Measurements from ENCODE around the gene FRMD8.

The FRMD8 gene, protein sequence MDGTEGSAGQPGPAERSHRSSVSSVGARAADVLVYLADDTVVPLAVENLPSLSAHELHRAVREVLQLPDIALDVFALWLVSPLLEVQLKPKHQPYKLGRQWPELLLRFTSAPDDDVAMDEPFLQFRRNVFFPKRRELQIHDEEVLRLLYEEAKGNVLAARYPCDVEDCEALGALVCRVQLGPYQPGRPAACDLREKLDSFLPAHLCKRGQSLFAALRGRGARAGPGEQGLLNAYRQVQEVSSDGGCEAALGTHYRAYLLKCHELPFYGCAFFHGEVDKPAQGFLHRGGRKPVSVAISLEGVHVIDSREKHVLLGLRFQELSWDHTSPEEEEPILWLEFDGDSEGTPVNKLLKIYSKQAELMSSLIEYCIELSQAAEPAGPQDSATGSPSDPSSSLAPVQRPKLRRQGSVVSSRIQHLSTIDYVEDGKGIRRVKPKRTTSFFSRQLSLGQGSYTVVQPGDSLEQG

DNA sequence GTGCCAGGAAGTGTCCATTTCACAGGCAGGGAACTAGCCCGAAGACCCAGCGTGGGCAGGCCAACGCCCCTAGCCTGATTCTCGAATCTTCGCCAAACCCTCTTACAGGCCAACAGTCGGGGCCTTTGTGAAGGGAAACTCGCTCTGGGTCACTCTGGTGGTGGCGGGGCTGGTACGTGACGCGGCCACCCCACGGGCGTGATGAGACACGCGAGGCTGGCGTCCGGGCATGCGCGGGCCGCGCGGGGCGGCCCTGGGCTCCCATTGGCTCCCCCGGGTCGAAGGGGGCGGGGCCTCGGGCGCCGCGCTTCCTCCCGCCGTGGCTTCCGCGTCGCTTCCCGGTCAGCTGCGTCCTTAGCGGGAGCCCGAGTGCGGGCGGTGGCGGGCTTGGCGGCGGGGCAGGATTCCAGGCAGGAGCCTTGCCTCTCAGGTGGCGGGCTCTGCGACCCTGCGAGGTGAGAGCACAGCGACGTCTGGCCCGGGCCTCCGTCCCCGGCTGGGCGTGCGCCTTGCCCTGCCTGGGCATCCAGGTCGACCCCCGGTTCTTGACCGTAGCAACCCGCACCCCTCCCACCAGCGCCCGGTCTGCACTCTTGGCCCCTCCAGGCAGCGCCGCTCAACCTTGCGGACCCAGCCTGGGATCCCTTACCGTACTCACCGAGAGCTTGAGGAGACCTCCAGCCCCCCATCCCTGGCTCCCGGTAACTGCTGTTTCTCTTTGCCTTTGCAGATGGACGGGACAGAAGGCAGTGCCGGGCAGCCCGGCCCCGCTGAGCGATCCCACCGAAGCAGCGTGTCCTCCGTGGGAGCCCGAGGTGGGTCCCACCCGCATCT is at the start of gene FRMD8:
FRMD8 (plus strand) TSS at position 331 of the 834 bp plus-strand sequence; CDS start at position 731, 400 bp downstream.
- peaks cover 41% of the 10 kb centered on the region for H3K4me1 ChIP-seq (ENCODE audit: insufficient read depth, low read length)
- H3K9ac ChIP-seq (ENCODE audit: low read depth, low read length) = peak within 1 kb of the TSS; percentile 70
- no peaks in the 10 kb centered on the region for H3K9me3 ChIP-seq (ENCODE audit: control insufficient read depth, insufficient read depth, low read length)
- H3K36me3 ChIP-seq (ENCODE audit: insufficient read depth, low read length) = no peaks in the 10 kb centered on the region

DNA sequence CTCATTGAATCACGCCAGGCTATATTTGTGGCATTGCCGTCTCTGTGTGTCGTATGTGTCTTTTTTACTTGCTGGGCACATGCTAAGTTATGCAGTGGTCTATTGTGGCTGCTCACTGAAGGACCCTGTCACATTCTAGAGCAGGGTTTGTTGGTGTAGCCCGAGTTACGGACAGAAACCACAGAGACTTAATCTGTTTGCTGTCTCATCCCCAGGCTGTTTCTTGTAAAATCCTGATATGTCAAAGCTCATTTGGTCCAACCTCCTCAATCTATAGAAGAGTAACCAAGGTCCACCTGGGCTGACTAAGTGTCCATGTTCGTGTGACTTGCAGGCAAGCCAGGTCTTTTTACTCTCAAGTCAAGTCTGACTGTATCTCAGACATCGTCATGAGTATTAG is 47.8 kb upstream of the FRMD8 start:
- Histone ChIP-seq H3K36me3 (ENCODE audit: insufficient read depth, low read length) (peaks cover 23% of the 10 kb centered on the region), H3K9ac (ENCODE audit: low read depth, low read length) (no peak overlapping the region), H3K9me3 (ENCODE audit: control insufficient read depth, insufficient read depth, low read length) (no peaks in the 10 kb centered on the region), H3K4me1 (ENCODE audit: insufficient read depth, low read length) (peaks cover 4% of the 10 kb centered on the region)

DNA sequence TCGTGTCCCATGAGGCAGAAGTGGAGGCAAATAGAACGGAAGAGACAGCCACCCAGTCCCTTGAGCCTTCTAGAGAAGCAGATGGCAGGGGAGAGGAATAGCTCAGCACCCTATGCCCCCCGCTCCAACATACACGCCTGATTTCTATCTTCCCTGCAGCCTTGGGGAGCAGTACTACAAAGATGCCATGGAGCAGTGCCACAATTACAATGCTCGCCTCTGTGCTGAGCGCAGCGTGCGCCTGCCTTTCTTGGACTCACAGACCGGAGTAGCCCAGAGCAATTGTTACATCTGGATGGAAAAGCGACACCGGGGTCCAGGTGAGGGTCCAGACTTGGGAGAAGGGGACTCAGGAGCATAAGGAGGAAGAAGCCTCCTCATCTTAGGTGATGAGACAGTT is 46.2 kb upstream of the FRMD8 start:
- peaks cover 2% of the 10 kb centered on the region for H3K4me1 ChIP-seq (ENCODE audit: insufficient read depth, low read length)
- no peak overlapping the region for H3K9ac ChIP-seq (ENCODE audit: low read depth, low read length)
- H3K36me3 ChIP-seq (ENCODE audit: insufficient read depth, low read length) = peaks cover 29% of the 10 kb centered on the region
- H3K9me3 ChIP-seq (ENCODE audit: control insufficient read depth, insufficient read depth, low read length) = no peaks in the 10 kb centered on the region

DNA sequence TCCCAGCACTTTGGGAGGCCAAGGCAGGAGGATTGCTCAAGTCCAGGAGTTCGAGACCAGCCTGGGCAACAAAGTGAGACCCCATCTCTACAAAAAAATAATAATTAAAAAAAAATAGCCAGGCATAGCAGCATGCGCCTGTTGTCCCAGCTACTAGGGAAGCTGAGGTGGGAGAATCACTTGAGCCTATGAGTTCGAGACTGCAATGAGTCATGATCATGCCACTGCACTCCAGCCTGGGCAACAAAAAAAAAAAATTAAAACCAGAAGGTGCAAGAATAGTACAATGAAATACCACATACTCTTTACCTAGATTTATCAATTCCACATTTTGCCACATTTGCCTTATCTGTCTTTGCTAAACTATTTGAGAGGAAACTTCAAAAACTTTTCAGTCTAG is 44.6 kb upstream of the FRMD8 start:
- no peak overlapping the region for H3K9ac ChIP-seq (ENCODE audit: low read depth, low read length)

DNA sequence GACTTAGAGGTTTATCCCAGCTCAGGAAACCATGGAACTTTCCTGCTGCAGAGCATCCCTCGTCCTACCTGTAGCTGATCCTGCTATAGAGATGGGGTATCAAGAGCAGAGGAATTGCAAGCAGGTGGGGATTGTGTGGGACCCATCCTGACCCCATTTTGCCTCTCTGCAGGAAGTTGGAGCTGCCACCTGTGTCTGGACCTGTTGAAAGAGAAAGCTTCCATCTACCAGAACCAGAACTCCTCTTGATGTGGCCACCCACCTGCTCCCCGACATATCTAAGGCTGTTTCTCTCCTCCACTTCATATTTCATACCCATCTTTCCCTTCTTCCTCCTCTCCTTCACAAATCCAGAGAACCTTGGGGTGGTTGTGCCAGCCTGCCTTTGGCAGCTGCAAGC is 34.9 kb upstream of the FRMD8 start:
- Histone ChIP-seq H3K9me3 (ENCODE audit: control insufficient read depth, insufficient read depth, low read length) (no peaks in the 10 kb centered on the region), H3K4me1 (ENCODE audit: insufficient read depth, low read length) (peaks cover 4% of the 10 kb centered on the region; the same call in 1 of the 2 replicates), H3K36me3 (ENCODE audit: insufficient read depth, low read length) (peaks cover 12% of the 10 kb centered on the region), H3K9ac (ENCODE audit: low read depth, low read length) (no peak overlapping the region)

More for the DNA sequence above, 44.6 kb upstream of the FRMD8 start:
- Histone ChIP-seq H3K4me1 (ENCODE audit: insufficient read depth, low read length) (no peaks in the 10 kb centered on the region), H3K9me3 (ENCODE audit: control insufficient read depth, insufficient read depth, low read length) (no peaks in the 10 kb centered on the region), H3K36me3 (ENCODE audit: insufficient read depth, low read length) (peaks cover 36% of the 10 kb centered on the region)

DNA sequence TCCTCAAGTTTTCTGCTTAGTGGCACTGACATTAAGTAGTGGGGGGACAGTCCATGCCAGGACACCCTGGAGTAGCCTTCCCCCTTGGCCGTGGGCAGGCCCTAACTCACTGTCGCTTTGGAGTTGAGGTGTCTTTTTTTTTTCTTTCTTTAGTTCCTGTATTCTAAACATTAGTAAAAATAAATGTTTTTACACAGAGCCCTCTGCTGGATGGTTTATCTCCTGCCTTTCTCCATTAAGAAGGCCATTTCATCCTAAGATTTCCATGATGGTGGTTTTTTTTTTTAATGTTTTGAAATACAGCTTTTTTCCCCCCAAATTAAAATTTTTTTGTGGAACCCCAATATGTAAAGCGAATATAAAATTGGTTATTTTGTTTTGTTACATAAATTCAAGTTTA is 33.7 kb upstream of the FRMD8 start:
- peaks cover 9% of the 10 kb centered on the region for H3K36me3 ChIP-seq (ENCODE audit: insufficient read depth, low read length)
- no peaks in the 10 kb centered on the region for H3K9me3 ChIP-seq (ENCODE audit: control insufficient read depth, insufficient read depth, low read length)
- no peak overlapping the region for H3K9ac ChIP-seq (ENCODE audit: low read depth, low read length)
- peaks cover 4% of the 10 kb centered on the region; the same call in 1 of the 2 replicates for H3K4me1 ChIP-seq (ENCODE audit: insufficient read depth, low read length)

DNA sequence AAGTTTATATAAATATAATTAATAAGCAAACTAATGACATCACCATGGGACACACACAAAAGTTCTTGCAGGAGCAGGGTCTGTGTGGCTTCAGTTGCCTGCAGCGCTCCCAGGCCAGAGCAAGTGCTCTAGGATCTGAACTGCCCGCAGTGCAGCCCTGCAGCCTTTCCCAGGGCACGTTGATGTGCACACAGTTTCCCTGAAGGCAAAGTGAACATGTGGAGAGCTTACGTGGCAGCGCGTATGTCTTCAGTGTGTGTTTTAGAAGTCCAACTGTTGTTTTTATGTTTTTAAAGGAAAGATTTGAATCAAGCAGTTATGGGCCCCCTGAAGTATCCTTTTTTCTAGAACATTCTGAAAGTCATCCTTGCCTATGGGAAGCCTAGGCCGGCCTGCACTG is 33.1 kb upstream of the FRMD8 start:
- no peak overlapping the region for H3K9ac ChIP-seq (ENCODE audit: low read depth, low read length)
- no peaks in the 10 kb centered on the region for H3K9me3 ChIP-seq (ENCODE audit: control insufficient read depth, insufficient read depth, low read length)
- peaks cover 9% of the 10 kb centered on the region for H3K36me3 ChIP-seq (ENCODE audit: insufficient read depth, low read length)
- peaks cover 4% of the 10 kb centered on the region; the same call in 1 of the 2 replicates for H3K4me1 ChIP-seq (ENCODE audit: insufficient read depth, low read length)

DNA sequence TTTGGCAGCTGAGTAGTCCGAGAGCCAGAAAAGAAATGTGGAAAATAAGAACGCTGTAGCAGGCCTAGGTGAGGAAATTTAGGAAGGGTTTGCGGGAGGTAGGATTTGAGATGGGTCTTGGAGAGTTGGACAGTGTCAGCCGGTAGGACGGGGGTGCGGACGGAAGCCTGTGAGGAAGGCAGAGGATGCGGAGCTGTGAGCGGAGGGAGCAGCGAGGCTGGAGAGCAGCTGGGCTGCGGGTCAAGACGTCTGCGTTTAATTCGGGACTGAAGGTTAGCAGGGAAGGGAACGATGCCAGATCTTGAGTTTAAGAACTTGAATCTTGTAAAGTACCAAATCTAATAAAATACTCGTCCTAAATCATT is 32.6 kb upstream of the FRMD8 start:
- Histone ChIP-seq H3K9ac (ENCODE audit: low read depth, low read length) (peak overlapping the region; percentile 74; the same call in 1 of the 2 replicates), H3K36me3 (ENCODE audit: insufficient read depth, low read length) (peaks cover 5% of the 10 kb centered on the region), H3K9me3 (ENCODE audit: control insufficient read depth, insufficient read depth, low read length) (no peaks in the 10 kb centered on the region), H3K4me1 (ENCODE audit: insufficient read depth, low read length) (peaks cover 4% of the 10 kb centered on the region; the same call in 1 of the 2 replicates)

DNA sequence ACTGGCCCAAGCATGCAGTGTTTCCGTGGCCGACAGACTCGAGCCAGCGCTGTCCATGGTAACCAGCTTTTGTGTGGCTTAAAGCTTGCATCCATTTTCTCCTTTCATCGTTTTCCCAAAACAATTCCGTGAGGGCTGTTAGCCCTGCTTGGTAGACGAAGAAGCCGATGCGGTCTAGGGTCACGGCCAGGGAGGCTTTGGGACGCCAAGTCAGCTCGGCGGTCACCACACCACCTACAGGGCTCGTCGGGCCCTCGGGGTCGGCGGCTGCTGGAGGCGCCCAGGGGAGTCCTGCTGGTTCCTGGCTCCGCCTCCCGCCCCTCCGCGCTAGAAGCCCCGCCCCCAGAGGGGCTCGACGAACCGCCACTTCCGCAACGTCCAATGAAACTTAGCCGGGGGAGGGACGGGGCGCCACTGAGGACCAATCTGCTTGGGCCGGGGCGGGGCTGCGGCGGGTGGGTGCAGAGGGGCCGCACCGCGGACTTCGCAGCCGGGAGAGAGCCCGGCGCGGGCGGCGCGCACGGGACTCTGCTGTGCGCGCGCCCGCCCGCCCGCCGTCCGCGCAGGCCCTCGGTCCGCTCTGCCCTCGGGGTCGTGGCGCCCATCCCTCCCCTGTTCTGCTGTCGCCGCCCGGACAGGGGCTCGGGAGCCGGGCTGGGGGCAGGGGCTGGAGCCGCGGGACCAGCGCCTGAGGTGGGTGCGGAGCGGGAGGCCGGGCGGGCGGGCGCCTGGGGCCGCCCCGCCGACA is 32.0 kb upstream of the FRMD8 start, which contains the start of gene TIGD3:
TIGD3 (plus strand) TSS at position 487 of the 748 bp plus-strand sequence. CDS start 1,058 bp downstream, outside the sequence.
- H3K9me3 ChIP-seq (ENCODE audit: control insufficient read depth, insufficient read depth, low read length) = no peaks in the 10 kb centered on the region
- peaks cover 4% of the 10 kb centered on the region; the same call in 1 of the 2 replicates for H3K4me1 ChIP-seq (ENCODE audit: insufficient read depth, low read length)
- no peaks in the 10 kb centered on the region; the same call in 1 of the 2 replicates for H3K36me3 ChIP-seq (ENCODE audit: insufficient read depth, low read length)
- peak within 1 kb of the TSS; percentile 74; the same call in 1 of the 2 replicates for H3K9ac ChIP-seq (ENCODE audit: low read depth, low read length)

DNA sequence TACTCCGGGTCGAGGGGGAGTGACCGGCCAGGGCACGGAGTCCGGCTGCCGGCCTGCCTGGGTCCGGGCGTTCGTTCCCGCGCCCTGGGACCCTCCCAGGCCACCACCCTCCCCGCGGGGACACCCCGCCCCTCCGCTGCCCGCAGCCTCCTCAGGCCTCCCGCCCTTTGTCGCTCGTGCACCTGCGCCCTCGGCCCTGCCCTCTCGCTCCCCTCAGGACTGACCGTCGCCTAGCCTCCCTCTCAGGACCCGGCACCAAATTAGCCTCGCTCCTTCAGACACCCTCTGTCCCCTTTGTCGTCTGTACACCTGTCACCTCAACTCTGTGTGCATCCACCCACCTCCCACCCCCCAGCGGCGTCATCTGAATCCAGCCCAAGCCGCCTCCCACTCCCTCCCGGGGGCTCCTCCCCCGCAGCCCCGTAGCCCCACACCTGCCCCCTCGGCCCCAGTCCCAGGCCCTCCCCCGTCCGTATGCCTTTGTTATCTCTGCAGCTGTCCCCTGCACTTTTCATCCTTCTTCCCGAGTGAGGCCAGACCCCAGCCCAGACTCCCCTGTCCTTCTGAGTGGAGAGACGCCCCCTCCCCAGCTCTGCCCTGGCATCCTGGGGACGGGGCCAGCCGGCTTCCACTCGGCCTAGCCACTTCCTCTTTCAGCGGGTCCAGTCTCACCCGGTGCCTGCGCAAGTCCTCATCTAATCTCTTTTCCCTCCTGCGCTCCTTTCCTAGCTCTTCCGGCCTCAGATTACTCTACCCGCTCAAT is 31.2 kb upstream of the FRMD8 start:
- no peaks in the 10 kb centered on the region; the same call in 1 of the 2 replicates for H3K36me3 ChIP-seq (ENCODE audit: insufficient read depth, low read length)
- no peaks in the 10 kb centered on the region for H3K9me3 ChIP-seq (ENCODE audit: control insufficient read depth, insufficient read depth, low read length)
- peaks cover 7% of the 10 kb centered on the region; the same call in 1 of the 2 replicates for H3K4me1 ChIP-seq (ENCODE audit: insufficient read depth, low read length)
- peak overlapping the region; percentile 74; the same call in 1 of the 2 replicates for H3K9ac ChIP-seq (ENCODE audit: low read depth, low read length)

DNA sequence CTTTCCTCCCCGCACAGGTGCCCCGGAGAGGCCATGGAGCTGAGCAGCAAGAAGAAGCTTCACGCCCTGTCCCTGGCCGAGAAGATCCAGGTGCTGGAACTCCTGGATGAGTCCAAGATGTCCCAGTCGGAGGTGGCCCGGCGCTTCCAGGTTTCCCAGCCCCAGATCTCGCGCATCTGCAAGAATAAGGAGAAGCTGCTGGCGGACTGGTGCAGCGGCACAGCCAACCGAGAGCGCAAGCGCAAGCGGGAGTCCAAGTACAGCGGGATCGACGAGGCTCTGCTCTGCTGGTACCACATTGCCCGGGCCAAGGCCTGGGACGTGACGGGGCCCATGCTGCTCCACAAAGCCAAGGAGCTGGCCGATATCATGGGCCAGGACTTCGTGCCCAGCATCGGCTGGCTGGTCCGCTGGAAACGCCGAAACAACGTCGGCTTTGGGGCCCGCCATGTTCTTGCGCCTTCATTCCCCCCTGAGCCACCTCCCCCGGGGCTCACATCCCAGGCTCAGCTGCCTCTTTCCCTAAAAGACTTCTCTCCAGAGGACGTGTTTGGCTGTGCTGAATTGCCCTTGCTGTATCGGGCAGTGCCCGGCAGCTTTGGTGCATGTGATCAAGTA is 30.6 kb upstream of the FRMD8 start:
- Histone ChIP-seq H3K9ac (ENCODE audit: low read depth, low read length) (peak overlapping the region; percentile 49; the same call in 1 of the 2 replicates), H3K36me3 (ENCODE audit: insufficient read depth, low read length) (no peaks in the 10 kb centered on the region), H3K9me3 (ENCODE audit: control insufficient read depth, insufficient read depth, low read length) (no peaks in the 10 kb centered on the region), H3K4me1 (ENCODE audit: insufficient read depth, low read length) (peaks cover 7% of the 10 kb centered on the region; the same call in 1 of the 2 replicates)

DNA sequence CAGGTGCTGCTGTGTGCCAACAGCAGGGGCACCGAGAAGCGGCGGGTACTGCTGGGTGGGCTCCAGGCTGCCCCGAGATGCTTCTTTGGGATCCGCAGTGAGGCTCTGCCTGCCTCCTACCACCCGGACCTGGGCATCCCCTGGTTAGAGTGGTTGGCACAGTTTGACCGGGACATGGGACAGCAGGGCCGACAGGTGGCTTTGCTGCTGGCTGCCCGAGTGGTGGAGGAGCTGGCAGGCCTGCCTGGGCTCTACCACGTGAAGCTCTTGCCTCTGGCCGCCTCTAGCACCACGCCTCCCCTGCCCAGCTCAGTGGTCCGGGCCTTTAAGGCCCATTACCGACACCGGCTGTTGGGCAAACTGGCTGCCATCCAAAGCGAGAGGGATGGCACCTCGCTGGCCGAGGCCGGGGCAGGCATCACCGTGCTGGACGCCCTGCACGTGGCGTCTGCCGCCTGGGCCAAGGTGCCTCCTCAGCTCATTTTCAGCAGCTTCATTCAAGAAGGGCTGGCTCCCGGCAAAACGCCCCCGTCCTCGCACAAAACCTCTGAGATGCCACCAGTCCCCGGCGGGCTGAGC is 30.0 kb upstream of the FRMD8 start:
- peaks cover 7% of the 10 kb centered on the region; the same call in 1 of the 2 replicates for H3K4me1 ChIP-seq (ENCODE audit: insufficient read depth, low read length)
- no peaks in the 10 kb centered on the region for H3K36me3 ChIP-seq (ENCODE audit: insufficient read depth, low read length)
- H3K9ac ChIP-seq (ENCODE audit: low read depth, low read length) = no peak overlapping the region
- no peaks in the 10 kb centered on the region for H3K9me3 ChIP-seq (ENCODE audit: control insufficient read depth, insufficient read depth, low read length)

All from ES-I3 (cell line).